Measurements from ENCODE around the gene NDUFS2. TPM values are rescaled to one million over a fixed set of nuclear protein-coding genes. Genes with fewer than 3 reads are reported as not detected.

The NDUFS2 gene
- total RNA-seq, 3 donors from 2014 or later (not counting 1 experiment from before 2014, with no cell fraction given): 74.7 to 88.8 (median 84.7) TPM

- no peak for TF ChIP-seq CTCF (IDR thresholded peaks at IDR 0.05)
- no peaks in the 10 kb centered on the region for H3K36me3 Mint-ChIP-seq
- Histone ChIP-seq H3K4me3 (ENCODE audit: low read length) (no peak overlapping the region), H3K27me3 (ENCODE audit: control insufficient read depth, insufficient read depth, low read length) (no peaks in the 10 kb centered on the region), H3K4me1 (ENCODE audit: control insufficient read depth, insufficient read depth, low read length) (peaks cover 63% of the 10 kb centered on the region), H3K27ac (ENCODE audit: low read length) (peak overlapping the region; percentile 60), H3K36me3 (ENCODE audit: control insufficient read depth, insufficient read depth, low read length) (no peaks in the 10 kb centered on the region), H3K9me3 (ENCODE audit: control insufficient read depth, insufficient read depth, low read length) (no peaks in the 10 kb centered on the region)
- intact Hi-C loops (cut with micrococcal nuclease): no loop called here
- H3K4me3 Mint-ChIP-seq: no peak overlapping the region
- no peaks in the 10 kb centered on the region for H3K9me3 Mint-ChIP-seq
- peaks cover 28 to 74% of the 10 kb centered on the region in 2 donors for H3K4me1 Mint-ChIP-seq
- WGBS (ENCODE audit: insufficient coverage): 99% methylated on average over 7 of the region's 7 CpGs
- peak overlapping the region; percentile 82 to 92 for H3K27ac Mint-ChIP-seq
- no peak for DNase-seq
- no peak for ATAC-seq
- no peaks in the 10 kb centered on the region for H3K27me3 Mint-ChIP-seq (ENCODE audit: low read depth in 2 of 2)
Observed at GRCh38 chr1:161196111-161196510, 6.1 kb upstream of the NDUFS2 start.

DNA sequence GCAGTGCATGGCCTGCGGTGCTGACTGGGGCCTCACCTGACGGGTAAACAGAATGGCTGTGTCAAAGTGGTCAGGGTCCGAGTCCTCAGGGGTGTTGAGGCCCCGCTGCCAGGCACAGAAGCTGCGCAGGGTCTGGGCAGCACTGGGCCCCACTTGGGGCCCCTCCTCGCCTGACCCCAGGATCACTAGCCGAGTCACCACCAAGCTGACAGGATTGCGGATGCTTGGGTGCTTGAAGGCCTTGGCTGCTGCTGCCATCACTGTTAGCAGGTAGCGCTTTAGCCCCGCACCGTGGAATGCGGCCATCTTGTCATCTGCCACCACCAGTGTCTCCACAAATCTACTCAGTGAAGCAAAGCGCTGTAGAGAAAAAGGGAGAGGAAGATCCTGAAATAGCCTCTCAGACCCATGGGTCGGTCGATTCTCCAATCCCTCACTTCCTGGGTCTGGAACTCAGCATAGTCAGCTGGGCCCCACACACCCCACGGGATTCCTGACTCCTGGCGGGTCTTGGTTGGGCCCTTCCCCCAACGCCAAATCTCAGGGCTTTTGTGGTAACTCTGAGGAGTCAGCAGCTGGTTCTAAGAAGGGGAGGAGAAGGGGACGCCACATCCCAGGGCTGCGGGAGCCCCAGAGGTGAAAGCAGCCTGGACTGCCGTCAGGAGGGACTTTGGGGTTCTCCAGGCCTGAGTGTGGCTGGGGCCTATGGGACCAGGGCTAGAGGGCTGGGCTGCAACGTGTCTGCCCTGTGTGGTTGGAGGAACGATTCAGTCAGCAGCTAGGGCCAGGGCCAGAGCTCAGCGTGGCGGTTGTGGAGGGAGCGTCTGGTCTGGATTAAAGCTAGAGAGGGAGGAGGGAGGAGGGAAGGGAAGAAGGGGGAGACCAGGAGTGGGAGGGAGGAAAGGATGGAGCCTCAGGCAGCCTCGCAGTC is 5.4 kb upstream of the NDUFS2 start:
- Mint-ChIP-seq H3K27ac (peak overlapping the region in 1 of 2 donors; percentile 92), H3K27me3 (ENCODE audit: low read depth in 2 of 2) (no peaks in the 10 kb centered on the region), H3K4me1 (peaks cover 33 to 79% of the 10 kb centered on the region in 2 donors), H3K9me3 (no peaks in the 10 kb centered on the region), H3K4me3 (no peak overlapping the region), H3K36me3 (no peaks in the 10 kb centered on the region)
- WGBS (ENCODE audit: insufficient coverage): 89% methylated on average over 26 of the region's 27 CpGs
- peaks cover 69% of the 10 kb centered on the region for H3K4me1 ChIP-seq (ENCODE audit: control insufficient read depth, insufficient read depth, low read length)
- no peak for TF ChIP-seq CTCF (IDR thresholded peaks at IDR 0.05)
- H3K27me3 ChIP-seq (ENCODE audit: control insufficient read depth, insufficient read depth, low read length): no peaks in the 10 kb centered on the region
- ATAC-seq (no peak), DNase-seq (no peak)
- H3K27ac ChIP-seq (ENCODE audit: low read length): no peak overlapping the region
- no peaks in the 10 kb centered on the region for H3K9me3 ChIP-seq (ENCODE audit: control insufficient read depth, insufficient read depth, low read length)
- H3K36me3 ChIP-seq (ENCODE audit: control insufficient read depth, insufficient read depth, low read length): no peaks in the 10 kb centered on the region
- intact Hi-C loops (cut with micrococcal nuclease): no loop called here
- H3K4me3 ChIP-seq (ENCODE audit: low read length): no peak overlapping the region

DNA sequence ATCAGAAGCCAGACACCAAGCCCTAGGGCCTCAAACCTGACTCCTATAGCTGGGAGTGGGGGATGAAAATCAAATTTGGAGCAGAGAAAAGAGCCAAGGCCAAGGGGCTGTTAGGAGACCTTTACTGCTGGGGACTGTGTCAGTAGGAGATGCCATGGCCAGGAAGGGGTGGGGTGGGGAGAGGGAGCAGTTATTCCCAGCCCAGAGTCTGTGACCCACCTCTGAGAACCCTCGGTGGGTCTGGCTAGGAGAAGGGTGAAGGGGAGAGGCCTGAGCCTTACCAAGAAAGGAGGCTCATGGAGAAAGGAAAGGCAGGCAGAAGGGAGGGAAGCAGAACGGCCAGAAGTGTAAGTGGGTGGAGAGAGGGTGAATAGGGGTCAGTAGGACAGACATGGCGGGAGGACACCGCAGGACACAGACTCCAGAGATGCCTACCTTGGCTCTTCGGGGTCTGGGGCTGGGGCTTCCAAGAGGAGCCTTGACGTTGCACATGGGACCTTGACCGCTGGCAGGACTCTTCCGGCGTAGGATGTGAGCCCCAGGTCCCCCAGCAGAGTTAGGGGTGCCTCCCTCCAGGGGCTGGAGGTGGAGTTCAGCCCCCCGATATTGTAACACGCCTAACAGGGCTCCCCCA is 4.5 kb upstream of the NDUFS2 start:
- Mint-ChIP-seq H3K4me1 (peaks cover 26 to 72% of the 10 kb centered on the region in 2 donors), H3K4me3 (no peak overlapping the region), H3K36me3 (no peaks in the 10 kb centered on the region), H3K27ac (no peak overlapping the region), H3K27me3 (ENCODE audit: low read depth in 2 of 2) (no peaks in the 10 kb centered on the region), H3K9me3 (no peaks in the 10 kb centered on the region)
- Histone ChIP-seq H3K9me3 (ENCODE audit: control insufficient read depth, insufficient read depth, low read length) (no peaks in the 10 kb centered on the region), H3K36me3 (ENCODE audit: control insufficient read depth, insufficient read depth, low read length) (no peaks in the 10 kb centered on the region), H3K27me3 (ENCODE audit: control insufficient read depth, insufficient read depth, low read length) (no peaks in the 10 kb centered on the region), H3K27ac (ENCODE audit: low read length) (no peak overlapping the region), H3K4me1 (ENCODE audit: control insufficient read depth, insufficient read depth, low read length) (peaks cover 66% of the 10 kb centered on the region), H3K4me3 (ENCODE audit: low read length) (no peak overlapping the region)
- WGBS (ENCODE audit: insufficient coverage): 95% methylated on average over 11 of the region's 11 CpGs
- no peak for DNase-seq
- no peak for ATAC-seq
- intact Hi-C loops (cut with micrococcal nuclease): no loop called here
- no peak for TF ChIP-seq CTCF (IDR thresholded peaks at IDR 0.05)
